ENCODE measurements around the gene TBX15.

The TBX15 gene

GRCh38 chr1:118984086-118984721, 3.9 kb downstream of the TBX15 start:
- peaks cover 26% of the 10 kb centered on the region for H3K27me3 ChIP-seq (ENCODE audit: insufficient read depth, insufficient read length)

GRCh38 chr1:118983558-118984041, 4.5 kb downstream of the TBX15 start:
- H3K9me3 ChIP-seq (ENCODE audit: insufficient read depth, low read length): peaks cover 38% of the 10 kb centered on the region; the same call in 1 of the 2 replicates
- no peak overlapping the region for H3K4me3 ChIP-seq (ENCODE audit: insufficient read length, low read depth)
- no peak overlapping the region for H3K9ac ChIP-seq (ENCODE audit: insufficient read length, low read depth)
- no peaks in the 10 kb centered on the region for H3K4me1 ChIP-seq (ENCODE audit: insufficient read depth, insufficient read length)
- peaks cover 21% of the 10 kb centered on the region for H3K36me3 ChIP-seq (ENCODE audit: insufficient read depth, insufficient read length, low read length)
- TF ChIP-seq SUZ12 (IDR thresholded peaks at IDR 0.05; ENCODE audit: extremely low read depth, insufficient read depth, insufficient read length): no peak
- TF ChIP-seq ZNF274 (IDR thresholded peaks at IDR 0.05; ENCODE audit: low read depth, low read length): no peak
- no peak for TF ChIP-seq YY1 (IDR thresholded peaks at IDR 0.05; ENCODE audit: insufficient read depth, insufficient read length)
- H3K27me3 ChIP-seq (ENCODE audit: insufficient read depth, insufficient read length): peaks cover 20% of the 10 kb centered on the region
- DNase-seq (ENCODE audit: low read depth, low spot score): no peak

More at GRCh38 chr1:118984086-118984721, 3.9 kb downstream of the TBX15 start:
- Histone ChIP-seq H3K4me1 (ENCODE audit: insufficient read depth, insufficient read length) (no peaks in the 10 kb centered on the region), H3K9ac (ENCODE audit: insufficient read length, low read depth) (no peak overlapping the region), H3K36me3 (ENCODE audit: insufficient read depth, insufficient read length, low read length) (peaks cover 21% of the 10 kb centered on the region), H3K4me3 (ENCODE audit: insufficient read length, low read depth) (no peak overlapping the region), H3K9me3 (ENCODE audit: insufficient read depth, low read length) (peaks cover 38% of the 10 kb centered on the region; the same call in 1 of the 2 replicates)
- TF ChIP-seq SUZ12 (IDR thresholded peaks at IDR 0.05; ENCODE audit: extremely low read depth, insufficient read depth, insufficient read length): no peak
- DNase-seq (ENCODE audit: low read depth, low spot score): no peak

- TF ChIP-seq SUZ12 (IDR thresholded peaks at IDR 0.05; ENCODE audit: extremely low read depth, insufficient read depth, insufficient read length) (no peak), YY1 (IDR thresholded peaks at IDR 0.05; ENCODE audit: insufficient read depth, insufficient read length) (no peak), ZNF274 (IDR thresholded peaks at IDR 0.05; ENCODE audit: low read depth, low read length) (no peak)
- Histone ChIP-seq H3K4me3 (ENCODE audit: insufficient read length, low read depth) (no peak overlapping the region), H3K4me1 (ENCODE audit: insufficient read depth, insufficient read length) (no peaks in the 10 kb centered on the region), H3K27me3 (ENCODE audit: insufficient read depth, insufficient read length) (peaks cover 17% of the 10 kb centered on the region), H3K9me3 (ENCODE audit: insufficient read depth, low read length) (peaks cover 38% of the 10 kb centered on the region; the same call in 1 of the 2 replicates), H3K36me3 (ENCODE audit: insufficient read depth, insufficient read length, low read length) (peaks cover 21% of the 10 kb centered on the region), H3K9ac (ENCODE audit: insufficient read length, low read depth) (no peak overlapping the region)
- DNase-seq (ENCODE audit: low read depth, low spot score): no peak
Measured at GRCh38 chr1:118982821-118983557, 5.2 kb downstream of the TBX15 start.

- DNase-seq (ENCODE audit: low read depth, low spot score): no peak
- Histone ChIP-seq H3K36me3 (ENCODE audit: insufficient read depth, insufficient read length, low read length) (peaks cover 24% of the 10 kb centered on the region), H3K9me3 (ENCODE audit: insufficient read depth, low read length) (peaks cover 38% of the 10 kb centered on the region; the same call in 1 of the 2 replicates), H3K27me3 (ENCODE audit: insufficient read depth, insufficient read length) (peaks cover 10% of the 10 kb centered on the region), H3K4me3 (ENCODE audit: insufficient read length, low read depth) (no peak overlapping the region), H3K4me1 (ENCODE audit: insufficient read depth, insufficient read length) (no peaks in the 10 kb centered on the region), H3K9ac (ENCODE audit: insufficient read length, low read depth) (no peak overlapping the region)
- TF ChIP-seq ZNF274 (IDR thresholded peaks at IDR 0.05; ENCODE audit: low read depth, low read length) (no peak), SUZ12 (IDR thresholded peaks at IDR 0.05; ENCODE audit: extremely low read depth, insufficient read depth, insufficient read length) (no peak), YY1 (IDR thresholded peaks at IDR 0.05; ENCODE audit: insufficient read depth, insufficient read length) (no peak)
Measured at GRCh38 chr1:118982266-118982665, 5.9 kb downstream of the TBX15 start.

GRCh38 chr1:118981436-118981835, 6.7 kb downstream of the TBX15 start:
- H3K27me3 ChIP-seq (ENCODE audit: insufficient read depth, insufficient read length): peaks cover 2% of the 10 kb centered on the region
- DNase-seq (ENCODE audit: low read depth, low spot score): no peak
- no peak overlapping the region for H3K9ac ChIP-seq (ENCODE audit: insufficient read length, low read depth)
- H3K4me1 ChIP-seq (ENCODE audit: insufficient read depth, insufficient read length): no peaks in the 10 kb centered on the region
- peaks cover 24% of the 10 kb centered on the region for H3K36me3 ChIP-seq (ENCODE audit: insufficient read depth, insufficient read length, low read length)
- no peak overlapping the region for H3K4me3 ChIP-seq (ENCODE audit: insufficient read length, low read depth)
- TF ChIP-seq SUZ12 (IDR thresholded peaks at IDR 0.05; ENCODE audit: extremely low read depth, insufficient read depth, insufficient read length) (no peak), YY1 (IDR thresholded peaks at IDR 0.05; ENCODE audit: insufficient read depth, insufficient read length) (no peak), ZNF274 (IDR thresholded peaks at IDR 0.05; ENCODE audit: low read depth, low read length) (no peak)
- peaks cover 38% of the 10 kb centered on the region; the same call in 1 of the 2 replicates for H3K9me3 ChIP-seq (ENCODE audit: insufficient read depth, low read length)

- H3K4me1 ChIP-seq (ENCODE audit: insufficient read depth, insufficient read length): no peaks in the 10 kb centered on the region
- no peak overlapping the region for H3K4me3 ChIP-seq (ENCODE audit: insufficient read length, low read depth)
- H3K9me3 ChIP-seq (ENCODE audit: insufficient read depth, low read length): peaks cover 28% of the 10 kb centered on the region; the same call in 1 of the 2 replicates
- peaks cover 24% of the 10 kb centered on the region for H3K36me3 ChIP-seq (ENCODE audit: insufficient read depth, insufficient read length, low read length)
- no peaks in the 10 kb centered on the region for H3K27me3 ChIP-seq (ENCODE audit: insufficient read depth, insufficient read length)
- no peak for TF ChIP-seq SUZ12 (IDR thresholded peaks at IDR 0.05; ENCODE audit: extremely low read depth, insufficient read depth, insufficient read length)
- TF ChIP-seq YY1 (IDR thresholded peaks at IDR 0.05; ENCODE audit: insufficient read depth, insufficient read length): no peak
- no peak for DNase-seq (ENCODE audit: low read depth, low spot score)
- no peak overlapping the region for H3K9ac ChIP-seq (ENCODE audit: insufficient read length, low read depth)
Measured at GRCh38 chr1:118979754-118980575, 8.2 kb downstream of the TBX15 start.

Measured in NT2/D1 (cell line).